HPDE6-E6E7 (cell line): Measurements from ENCODE around the gene TIGD1.
"Not testable (repeated sequence)": the region's sequence is repeated elsewhere in the genome, so short reads cannot be mapped to it uniquely, and the experiment has no call there.

Experiments
- DNase-seq: peaks from one replicate; pipeline ENCODE4 v3.0.0; 2011; ENCODE audit warnings: missing footprints; ENCODE audit errors: extremely low spot score

Gene TIGD1

GRCh38 chr2:232539298-232540231, 10.8 kb downstream of the TIGD1 start, which contains the start of gene CHRNG:
TSS of gene CHRNG (plus strand) at chr2:232539692. CDS start at chr2:232539748, 56 bp downstream.
- DNase-seq, result no peak

DNA sequence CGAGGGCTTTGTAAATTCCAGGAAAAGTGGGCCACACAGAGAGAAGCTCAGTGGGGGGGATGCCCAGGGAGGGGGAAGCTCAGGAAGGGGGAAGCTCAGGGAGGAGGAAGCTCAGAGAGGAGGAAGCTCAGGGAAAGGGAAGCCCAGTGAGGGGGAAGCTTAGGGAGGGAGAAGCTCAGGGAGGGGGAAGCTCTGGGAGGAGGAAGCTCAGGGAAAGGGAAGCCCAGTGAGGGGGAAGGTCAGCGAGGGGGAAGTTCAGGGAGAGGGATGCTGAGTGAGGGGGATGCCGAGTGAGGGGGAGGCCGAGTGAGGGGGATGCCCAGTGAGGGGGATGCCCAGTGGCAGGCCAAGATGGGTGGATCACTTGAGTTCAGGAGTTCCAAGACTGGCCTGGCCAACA, 11.7 kb downstream of the TIGD1 start:
- no peak for DNase-seq

DNA sequence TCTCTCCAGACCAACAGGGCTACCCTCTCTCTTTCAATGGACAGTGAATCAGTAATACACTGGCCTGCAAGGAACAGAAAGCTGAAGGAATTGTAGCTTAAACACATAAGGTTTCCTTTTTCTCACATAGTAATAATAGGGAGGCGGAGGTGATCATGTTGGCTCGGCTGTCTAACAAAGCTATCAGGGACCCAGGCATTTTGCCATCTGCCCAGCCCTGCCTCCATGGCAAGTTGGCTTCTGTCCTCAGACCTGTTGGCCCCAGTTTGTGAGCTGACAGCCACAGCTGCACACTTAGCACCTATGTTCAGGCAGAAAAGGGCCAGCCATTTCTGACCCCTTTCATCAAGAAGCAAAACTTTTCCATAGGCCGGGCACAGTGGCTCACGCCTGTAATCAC, 12.9 kb downstream of the TIGD1 start:
- no peak for DNase-seq

DNA sequence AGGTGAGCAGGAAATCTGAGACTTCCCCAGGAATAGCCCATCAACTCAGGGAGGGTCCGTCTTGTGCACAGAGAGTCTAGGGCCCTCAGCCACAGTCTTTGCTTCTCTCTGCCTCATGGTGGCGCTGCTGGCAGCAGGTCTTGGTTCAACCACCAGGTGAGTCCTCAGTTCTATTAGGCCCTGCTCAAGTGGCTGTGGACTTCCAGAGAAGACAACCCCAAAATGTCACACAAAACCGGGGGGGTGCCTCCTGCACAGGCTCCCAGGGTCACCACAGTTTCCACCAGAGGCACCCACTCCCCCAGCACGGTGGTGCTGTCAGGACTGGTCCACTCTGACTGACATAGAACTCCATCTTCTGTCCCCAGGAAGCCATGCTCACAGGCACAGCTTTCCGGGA, 13.3 kb downstream of the TIGD1 start:
- no peak for DNase-seq

- DNase-seq, result no peak
Measured at GRCh38 chr2:232535761-232536530, 14.4 kb downstream of the TIGD1 start.

DNA sequence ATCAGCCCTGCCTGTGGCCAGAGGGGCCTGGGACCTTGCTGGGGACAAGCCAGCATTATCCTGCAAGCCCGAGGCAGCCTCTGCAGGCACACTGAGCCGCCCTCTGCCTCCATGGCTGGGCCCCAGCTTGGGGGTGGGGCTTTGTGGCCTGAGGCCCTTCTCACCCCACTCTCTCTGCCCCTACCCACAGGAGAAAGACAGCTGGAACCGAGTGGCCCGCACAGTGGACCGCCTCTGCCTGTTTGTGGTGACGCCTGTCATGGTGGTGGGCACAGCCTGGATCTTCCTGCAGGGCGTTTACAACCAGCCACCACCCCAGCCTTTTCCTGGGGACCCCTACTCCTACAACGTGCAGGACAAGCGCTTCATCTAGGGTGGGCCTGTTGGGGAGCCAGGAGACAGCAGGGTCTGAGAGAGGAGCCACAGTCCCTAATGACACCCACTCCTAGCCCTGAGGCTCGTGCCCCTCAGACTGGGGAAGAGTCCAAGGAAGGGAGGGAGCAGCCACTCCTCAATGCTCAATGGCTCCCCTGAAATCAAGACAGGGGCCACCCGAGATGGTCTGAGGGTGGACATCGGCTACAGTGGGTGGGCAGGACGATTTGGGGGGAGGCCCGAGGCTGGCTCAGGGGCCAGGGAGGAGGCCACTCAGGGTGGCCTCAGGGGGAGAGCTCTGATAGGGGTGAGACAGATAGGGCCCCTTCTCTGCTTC, 15.3 kb downstream of the TIGD1 start:
- DNase-seq, result no peak

- DNase-seq, result no peak
Measured at GRCh38 chr2:232533944-232534710, 16.2 kb downstream of the TIGD1 start.

GRCh38 chr2:232532821-232533220, 17.5 kb downstream of the TIGD1 start:
- DNase-seq, result not testable (repeated sequence)

DNA sequence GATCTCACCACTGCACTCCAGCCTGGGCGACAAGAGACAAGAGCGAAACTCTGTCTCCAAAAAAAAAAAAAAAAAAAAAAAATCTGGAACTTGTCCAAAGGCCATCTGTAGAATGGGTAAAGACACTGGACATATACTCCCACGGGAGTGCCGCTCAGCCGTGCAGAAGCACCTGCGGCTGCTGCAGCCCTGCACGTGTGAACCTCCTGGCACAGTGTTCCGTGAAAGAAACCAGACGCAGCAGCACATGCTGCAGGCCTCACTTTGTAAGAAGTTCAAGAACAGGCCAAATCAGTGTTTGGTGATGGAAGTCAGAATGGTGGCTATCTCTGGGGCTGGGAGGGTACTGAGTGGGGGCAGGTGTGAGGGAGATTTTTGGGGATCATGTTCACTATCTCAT, 17.9 kb downstream of the TIGD1 start:
- no peak for DNase-seq

- DNase-seq, result no peak
Measured at GRCh38 chr2:232530626-232531260, 19.6 kb downstream of the TIGD1 start.

- no peak for DNase-seq
Measured at GRCh38 chr2:232529806-232530547, 20.4 kb downstream of the TIGD1 start.

DNA sequence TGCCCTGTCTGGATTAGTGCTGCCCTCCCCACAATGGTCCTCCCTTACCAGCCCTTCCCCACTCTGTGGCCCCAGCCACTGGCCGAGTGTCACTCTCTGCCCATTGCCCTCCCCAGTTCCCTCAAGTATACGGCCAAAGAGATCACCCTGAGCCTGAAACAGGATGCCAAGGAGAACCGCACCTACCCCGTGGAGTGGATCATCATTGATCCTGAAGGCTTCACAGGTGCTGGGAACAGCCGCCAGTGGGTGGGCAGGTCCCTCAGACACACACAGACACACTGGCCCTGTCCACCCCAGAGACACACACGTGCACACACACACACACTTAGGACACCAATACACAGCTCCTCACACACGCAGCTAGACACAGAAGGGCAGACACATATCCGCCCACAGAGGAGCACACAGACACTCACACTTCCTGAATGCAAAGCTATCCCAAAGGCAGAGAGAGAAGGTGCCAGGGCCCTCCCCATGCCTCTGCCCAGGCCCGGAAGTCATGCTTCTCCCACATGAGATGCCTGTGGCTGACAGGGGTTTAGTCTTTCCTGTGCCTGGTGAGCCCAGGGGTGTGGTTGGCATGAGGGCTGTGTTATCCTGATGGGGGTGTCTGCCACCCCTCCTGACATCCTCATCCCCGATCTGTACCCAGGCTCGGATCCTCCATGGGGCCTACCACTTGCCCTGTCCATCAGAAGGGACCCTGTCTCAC, 21.5 kb downstream of the TIGD1 start:
- no peak for DNase-seq

- no peak for DNase-seq
Measured at GRCh38 chr2:232527905-232528470, 22.4 kb downstream of the TIGD1 start.

GRCh38 chr2:232526372-232526941, 23.9 kb downstream of the TIGD1 start:
- DNase-seq, result no peak

GRCh38 chr2:232525791-232526371, 24.5 kb downstream of the TIGD1 start, which contains the start of gene CHRND:
TSS of gene CHRND (plus strand) at chr2:232526160. CDS start at chr2:232526216, 56 bp downstream.
- no peak for DNase-seq

GRCh38 chr2:232525199-232525598, 25.2 kb downstream of the TIGD1 start:
- no peak for DNase-seq

GRCh38 chr2:232524771-232525170, 25.6 kb downstream of the TIGD1 start:
- no peak for DNase-seq
